HL-60 (cell line): ENCODE results near the gene SEL1L.

ENCODE experiments used
- DNase-seq, 2 experiments: peaks; one replicate each; pipeline ENCODE4 v3.0.0-alpha.2; 2010 to 2020; ENCODE audit warnings: low read depth in 1 of 2, low spot score in 1 of 2
- H3K27ac ChIP-seq: fragments of 250-450 bp; sonication (Bioruptor Pico); replicated peaks from 2 replicates; pipeline ENCODE4 v1.5.1; 2020; ENCODE audit warnings: mild to moderate bottlenecking, moderate library complexity
- H3K27me3 ChIP-seq: fragments of 250-450 bp; sonication (Bioruptor Pico); 2 replicates; pipeline ENCODE4 v1.5.1; 2021; ENCODE audit warnings: mild to moderate bottlenecking, moderate library complexity; ENCODE audit not compliant: insufficient read depth, poor library complexity, severe bottlenecking
- H3K4me3 ChIP-seq: replicated peaks from 2 replicates; pipeline ENCODE4 v1.5.1; 2011; ENCODE audit warnings: mild to moderate bottlenecking, control low read depth, low read length; ENCODE audit not compliant: insufficient read depth
- GABPA ChIP-seq: IDR thresholded peaks from 2 replicates; pipeline ENCODE4 v1.6.1; 2012; ENCODE audit warnings: low read depth
- POLR2AphosphoS5 ChIP-seq: IDR thresholded peaks from 2 replicates; pipeline ENCODE4 v1.6.1; 2012; ENCODE audit warnings: low read depth
- SPI1 ChIP-seq: IDR thresholded peaks from 2 replicates; pipeline ENCODE4 v1.6.1; 2012; ENCODE audit warnings: low read depth, mild to moderate bottlenecking, borderline replicate concordance
- TF ChIP-seq, protein P1 (sequence below): IDR thresholded peaks from 2 replicates; pipeline ENCODE4 v1.6.1; 2012; ENCODE audit warnings: low read depth; ENCODE audit not compliant: insufficient replicate concordance
- TF ChIP-seq, protein P2 (sequence below): IDR thresholded peaks from one replicate; pipeline ENCODE4 v1.5.1; 2011; ENCODE audit warnings: low read length, control low read depth, inconsistent platforms; ENCODE audit not compliant: insufficient read depth

Gene SEL1L

DNA sequence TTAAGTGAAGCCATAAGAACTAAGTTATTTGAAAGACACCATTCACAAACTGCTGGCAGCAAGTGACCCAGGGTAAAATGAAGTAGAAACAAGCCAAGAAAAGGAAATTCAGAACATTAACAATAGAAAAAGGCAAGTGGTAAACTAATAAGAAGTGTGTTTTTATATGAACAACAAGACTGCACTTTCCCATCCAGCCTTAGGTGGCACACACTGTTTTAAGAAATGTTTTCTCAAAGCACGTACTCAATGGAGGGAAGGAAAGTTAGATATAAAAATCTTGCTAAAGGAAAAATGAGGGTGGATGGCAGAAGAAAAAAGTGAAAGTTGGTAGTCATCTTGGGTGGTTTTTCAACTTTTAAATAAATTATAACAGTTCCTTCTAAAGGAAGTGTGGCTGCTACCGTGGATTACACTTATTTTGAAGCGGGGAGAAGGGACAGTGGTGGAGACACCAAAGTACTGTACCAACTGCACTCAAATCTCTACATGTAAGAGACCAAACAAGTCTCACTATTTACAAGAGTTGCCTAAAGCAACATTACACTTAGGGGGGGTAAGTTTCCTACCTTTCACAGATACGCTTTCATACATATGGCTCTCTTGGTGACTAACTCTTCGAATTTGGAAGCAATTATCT lies 58.8 kb downstream of the SEL1L start:
- TF ChIP-seq, protein P1, sequence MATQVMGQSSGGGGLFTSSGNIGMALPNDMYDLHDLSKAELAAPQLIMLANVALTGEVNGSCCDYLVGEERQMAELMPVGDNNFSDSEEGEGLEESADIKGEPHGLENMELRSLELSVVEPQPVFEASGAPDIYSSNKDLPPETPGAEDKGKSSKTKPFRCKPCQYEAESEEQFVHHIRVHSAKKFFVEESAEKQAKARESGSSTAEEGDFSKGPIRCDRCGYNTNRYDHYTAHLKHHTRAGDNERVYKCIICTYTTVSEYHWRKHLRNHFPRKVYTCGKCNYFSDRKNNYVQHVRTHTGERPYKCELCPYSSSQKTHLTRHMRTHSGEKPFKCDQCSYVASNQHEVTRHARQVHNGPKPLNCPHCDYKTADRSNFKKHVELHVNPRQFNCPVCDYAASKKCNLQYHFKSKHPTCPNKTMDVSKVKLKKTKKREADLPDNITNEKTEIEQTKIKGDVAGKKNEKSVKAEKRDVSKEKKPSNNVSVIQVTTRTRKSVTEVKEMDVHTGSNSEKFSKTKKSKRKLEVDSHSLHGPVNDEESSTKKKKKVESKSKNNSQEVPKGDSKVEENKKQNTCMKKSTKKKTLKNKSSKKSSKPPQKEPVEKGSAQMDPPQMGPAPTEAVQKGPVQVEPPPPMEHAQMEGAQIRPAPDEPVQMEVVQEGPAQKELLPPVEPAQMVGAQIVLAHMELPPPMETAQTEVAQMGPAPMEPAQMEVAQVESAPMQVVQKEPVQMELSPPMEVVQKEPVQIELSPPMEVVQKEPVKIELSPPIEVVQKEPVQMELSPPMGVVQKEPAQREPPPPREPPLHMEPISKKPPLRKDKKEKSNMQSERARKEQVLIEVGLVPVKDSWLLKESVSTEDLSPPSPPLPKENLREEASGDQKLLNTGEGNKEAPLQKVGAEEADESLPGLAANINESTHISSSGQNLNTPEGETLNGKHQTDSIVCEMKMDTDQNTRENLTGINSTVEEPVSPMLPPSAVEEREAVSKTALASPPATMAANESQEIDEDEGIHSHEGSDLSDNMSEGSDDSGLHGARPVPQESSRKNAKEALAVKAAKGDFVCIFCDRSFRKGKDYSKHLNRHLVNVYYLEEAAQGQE, result no peak
- no peak for TF ChIP-seq SPI1
- TF ChIP-seq GABPA, result no peak
- TF ChIP-seq, protein P2, sequence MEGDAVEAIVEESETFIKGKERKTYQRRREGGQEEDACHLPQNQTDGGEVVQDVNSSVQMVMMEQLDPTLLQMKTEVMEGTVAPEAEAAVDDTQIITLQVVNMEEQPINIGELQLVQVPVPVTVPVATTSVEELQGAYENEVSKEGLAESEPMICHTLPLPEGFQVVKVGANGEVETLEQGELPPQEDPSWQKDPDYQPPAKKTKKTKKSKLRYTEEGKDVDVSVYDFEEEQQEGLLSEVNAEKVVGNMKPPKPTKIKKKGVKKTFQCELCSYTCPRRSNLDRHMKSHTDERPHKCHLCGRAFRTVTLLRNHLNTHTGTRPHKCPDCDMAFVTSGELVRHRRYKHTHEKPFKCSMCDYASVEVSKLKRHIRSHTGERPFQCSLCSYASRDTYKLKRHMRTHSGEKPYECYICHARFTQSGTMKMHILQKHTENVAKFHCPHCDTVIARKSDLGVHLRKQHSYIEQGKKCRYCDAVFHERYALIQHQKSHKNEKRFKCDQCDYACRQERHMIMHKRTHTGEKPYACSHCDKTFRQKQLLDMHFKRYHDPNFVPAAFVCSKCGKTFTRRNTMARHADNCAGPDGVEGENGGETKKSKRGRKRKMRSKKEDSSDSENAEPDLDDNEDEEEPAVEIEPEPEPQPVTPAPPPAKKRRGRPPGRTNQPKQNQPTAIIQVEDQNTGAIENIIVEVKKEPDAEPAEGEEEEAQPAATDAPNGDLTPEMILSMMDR, result no peak
- no peak for TF ChIP-seq POLR2AphosphoS5
- no peak for DNase-seq
- Histone ChIP-seq H3K27ac (no peak overlapping the region), H3K27me3 (no peaks in the 10 kb centered on the region), H3K4me3 (no peak overlapping the region)

DNA sequence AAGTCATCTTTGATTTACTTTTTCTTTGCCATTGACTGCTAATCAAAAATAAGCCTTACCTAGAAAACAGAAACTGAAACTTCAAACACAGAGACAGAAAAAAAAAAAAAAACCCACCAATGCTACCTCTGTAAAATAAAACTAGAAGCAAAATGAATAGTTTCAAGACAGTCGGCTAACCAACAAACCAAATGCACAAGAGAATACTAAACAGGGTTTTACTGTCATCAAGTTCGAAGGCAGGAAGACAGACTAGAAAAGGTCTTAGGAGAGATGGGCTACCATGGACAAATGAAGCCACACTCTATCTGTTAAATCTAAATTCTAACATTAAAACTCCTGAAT lies 59.5 kb downstream of the SEL1L start:
- TF ChIP-seq, protein P1, result no peak
- TF ChIP-seq GABPA (no peak), POLR2AphosphoS5 (no peak), SPI1 (no peak)
- TF ChIP-seq, protein P2, result no peak
- H3K27me3 ChIP-seq, result no peaks in the 10 kb centered on the region
- no peak overlapping the region for H3K27ac ChIP-seq
- no peak overlapping the region for H3K4me3 ChIP-seq
- no peak for DNase-seq

DNA sequence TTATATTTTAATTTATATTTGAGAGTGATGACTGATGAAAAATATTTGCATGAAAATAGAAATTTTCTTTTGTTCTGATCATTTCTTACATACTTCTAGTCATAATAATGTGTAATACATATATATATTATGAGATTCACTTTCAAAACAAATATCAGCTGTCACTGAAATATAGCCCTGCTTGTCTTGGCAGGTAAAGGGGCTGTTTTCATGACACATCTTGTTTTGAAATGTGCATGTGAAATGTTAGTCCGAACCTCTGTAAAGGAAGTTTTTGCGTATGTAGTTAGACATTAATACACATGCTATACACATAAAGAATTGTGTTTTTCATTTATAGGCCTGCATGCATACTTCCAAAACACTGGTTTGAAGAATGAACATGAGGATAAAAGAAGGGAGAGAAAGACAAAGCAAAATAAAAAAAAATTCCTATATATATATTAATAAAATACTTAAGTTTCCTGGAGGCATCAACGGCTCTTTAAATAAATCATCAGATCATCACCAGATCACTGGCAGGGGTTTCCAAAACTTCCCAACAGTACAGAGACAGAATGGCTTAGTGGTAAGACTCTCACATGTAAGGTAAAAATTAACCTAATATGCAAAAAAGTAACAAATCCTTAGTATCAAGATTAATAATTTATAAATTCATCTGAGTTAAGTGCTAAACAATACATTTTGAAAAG lies 60.1 kb downstream of the SEL1L start:
- Histone ChIP-seq H3K27me3 (no peaks in the 10 kb centered on the region), H3K27ac (no peak overlapping the region), H3K4me3 (no peak overlapping the region)
- DNase-seq, result no peak
- no peak for TF ChIP-seq GABPA
- TF ChIP-seq SPI1, result no peak
- no peak for TF ChIP-seq POLR2AphosphoS5
- TF ChIP-seq, protein P1, result no peak
- TF ChIP-seq, protein P2, result no peak
